ENCODE data around the gene SLC25A13.
"Not testable (repeated sequence)": the region's sequence is repeated elsewhere in the genome, so short reads cannot be mapped to it uniquely, and the experiment has no call there.

Gene SLC25A13

DNA sequence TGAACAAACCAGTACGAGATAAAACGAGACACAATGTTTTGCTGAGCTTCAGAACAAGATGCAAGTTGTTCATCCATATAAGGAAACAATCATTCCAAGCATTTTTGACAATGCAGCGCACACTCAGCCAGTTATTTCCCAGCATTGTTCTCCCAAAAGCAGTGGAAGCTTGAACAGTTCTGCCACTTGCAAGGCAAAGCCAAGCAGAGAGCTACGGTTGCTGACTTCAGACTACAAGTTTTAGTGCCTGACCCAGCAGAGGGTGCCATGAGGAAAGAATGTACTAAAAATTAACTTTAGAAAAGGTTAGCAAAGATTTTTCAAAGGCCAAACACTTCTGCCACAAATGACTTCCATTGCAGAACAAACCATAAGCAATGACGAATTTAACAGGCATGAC is 152.5 kb downstream of the SLC25A13 start:
- DNase-seq, result peak in 12 of 58 donors; percentile 0 to 54 (median 18)

DNA sequence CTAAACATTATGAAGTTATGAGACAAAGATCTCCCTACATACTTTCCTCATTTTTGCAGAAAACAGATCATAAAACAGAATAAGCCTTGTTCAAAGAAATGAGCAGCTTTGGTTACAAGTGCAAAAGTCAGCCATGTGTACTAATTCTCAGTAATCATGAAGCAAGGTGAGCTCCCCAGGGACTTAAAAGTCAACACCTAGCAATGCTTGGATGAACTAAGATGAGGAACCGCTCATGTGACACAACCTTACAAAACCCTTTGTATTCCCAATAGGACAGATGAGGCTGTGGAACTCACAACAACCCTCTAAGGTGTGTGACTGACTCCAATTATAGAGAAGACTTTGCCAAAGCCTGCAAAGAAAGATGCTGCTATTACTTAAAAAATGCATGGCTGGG is 154.5 kb downstream of the SLC25A13 start:
- no peak for DNase-seq

DNA sequence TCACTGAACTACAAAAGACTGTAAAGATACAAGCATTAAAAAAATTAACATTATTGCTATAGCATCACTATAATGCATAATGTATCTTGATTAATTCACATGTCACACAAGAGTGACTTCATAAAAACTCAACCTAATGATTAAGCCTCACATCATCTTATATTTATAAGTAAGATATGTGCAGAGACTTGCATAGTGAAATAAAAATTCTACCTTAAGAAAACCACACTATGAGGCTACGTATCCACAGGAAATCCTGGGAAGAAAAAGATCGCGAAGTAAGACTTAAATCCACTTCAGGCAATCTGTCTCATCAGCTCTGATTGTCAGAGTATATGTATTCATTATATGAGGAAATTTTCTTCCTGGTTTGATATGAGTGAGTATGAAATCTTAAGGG is 160.0 kb downstream of the SLC25A13 start:
- DNase-seq, result no peak

DNA sequence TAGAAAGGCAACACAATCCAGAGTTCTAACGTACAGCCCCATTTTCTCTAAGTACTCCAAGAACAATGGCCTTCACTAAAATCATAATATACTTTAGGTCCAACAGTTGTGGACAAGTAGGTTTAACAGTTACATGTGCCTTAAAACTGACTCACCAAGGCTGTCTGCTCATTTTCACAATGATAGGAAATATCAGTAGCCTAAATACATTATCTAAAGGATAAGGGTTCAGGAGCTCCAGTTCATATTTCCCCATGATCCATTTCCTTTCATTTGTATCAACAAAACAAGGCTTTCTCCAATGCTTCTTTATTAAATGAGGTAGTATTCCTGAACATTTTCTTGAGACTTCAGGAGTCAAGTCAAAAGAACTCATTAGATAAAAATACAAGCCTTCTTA is 164.0 kb downstream of the SLC25A13 start:
- DNase-seq, result no peak

DNA sequence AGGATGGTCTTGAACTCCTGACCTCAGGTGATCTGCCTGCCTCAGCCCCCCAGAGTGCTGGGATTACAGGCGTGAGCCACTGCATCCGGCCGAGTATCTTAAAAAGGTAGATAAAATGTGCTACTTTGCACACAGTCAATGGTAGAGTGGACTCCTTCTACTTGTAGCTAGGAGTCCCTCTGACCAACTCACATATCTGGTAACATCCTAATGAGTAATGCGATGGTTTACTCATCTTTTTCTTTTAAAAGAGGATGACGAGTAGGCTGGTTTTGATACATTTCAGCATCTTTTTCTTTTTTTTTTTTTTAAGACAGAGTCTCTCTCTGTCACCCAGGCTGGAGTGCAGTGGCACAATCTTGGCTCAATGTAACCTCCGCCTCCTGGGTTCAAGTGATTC is 167.4 kb downstream of the SLC25A13 start:
- DNase-seq, result not testable (repeated sequence)

DNA sequence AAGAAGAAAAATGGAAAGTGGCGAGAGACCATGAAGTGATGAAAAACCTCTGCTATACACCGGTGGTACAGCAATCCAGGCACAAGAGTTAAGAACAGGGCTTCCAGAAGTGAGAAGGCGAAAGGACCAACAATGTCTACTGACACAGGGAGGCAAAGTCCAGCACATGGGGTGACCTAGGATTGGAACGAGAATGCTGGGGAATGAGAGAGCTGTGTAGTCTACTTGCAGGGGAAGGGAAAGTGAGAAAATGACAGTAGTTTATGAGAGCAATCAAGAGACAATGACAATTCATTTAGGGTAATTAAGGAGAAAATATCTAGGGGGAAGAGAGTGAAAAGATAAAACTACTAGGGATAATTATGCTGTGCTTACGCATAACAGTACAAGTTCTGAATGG is 169.2 kb downstream of the SLC25A13 start:
- DNase-seq, result no peak

DNA sequence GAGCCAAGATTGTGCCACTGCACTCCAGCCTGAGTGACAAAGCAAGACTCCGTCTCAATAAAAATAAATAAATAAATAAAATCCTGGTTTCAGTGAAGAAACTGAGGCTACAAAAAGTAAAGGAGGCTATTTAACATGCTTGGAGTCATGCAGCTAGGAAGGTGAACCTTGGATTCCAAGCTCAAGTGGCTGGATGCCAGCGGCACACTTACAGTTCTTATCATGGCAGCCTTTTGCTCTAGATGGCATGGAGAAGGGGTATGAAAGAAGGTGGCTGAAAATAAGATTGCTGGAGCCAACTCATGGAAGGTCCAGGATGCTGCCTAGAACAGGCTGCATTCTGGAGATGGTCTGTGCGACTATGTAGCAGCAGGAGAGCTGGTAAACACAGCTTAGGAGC is 170.0 kb downstream of the SLC25A13 start:
- DNase-seq, result no peak

DNA sequence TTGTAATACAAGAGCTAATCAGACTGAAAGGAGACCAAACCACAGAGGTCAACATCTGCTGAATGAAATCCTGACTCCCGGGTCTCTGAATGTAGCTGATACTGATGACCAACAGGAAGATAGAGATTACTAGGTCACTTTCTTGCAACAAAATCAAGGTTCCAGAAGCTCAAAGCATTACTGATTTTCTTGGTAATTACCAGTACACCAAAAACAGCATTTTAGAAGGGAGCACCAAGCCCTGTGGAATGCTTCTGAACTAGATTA is 177.7 kb downstream of the SLC25A13 start:
- no peak for DNase-seq

DNA sequence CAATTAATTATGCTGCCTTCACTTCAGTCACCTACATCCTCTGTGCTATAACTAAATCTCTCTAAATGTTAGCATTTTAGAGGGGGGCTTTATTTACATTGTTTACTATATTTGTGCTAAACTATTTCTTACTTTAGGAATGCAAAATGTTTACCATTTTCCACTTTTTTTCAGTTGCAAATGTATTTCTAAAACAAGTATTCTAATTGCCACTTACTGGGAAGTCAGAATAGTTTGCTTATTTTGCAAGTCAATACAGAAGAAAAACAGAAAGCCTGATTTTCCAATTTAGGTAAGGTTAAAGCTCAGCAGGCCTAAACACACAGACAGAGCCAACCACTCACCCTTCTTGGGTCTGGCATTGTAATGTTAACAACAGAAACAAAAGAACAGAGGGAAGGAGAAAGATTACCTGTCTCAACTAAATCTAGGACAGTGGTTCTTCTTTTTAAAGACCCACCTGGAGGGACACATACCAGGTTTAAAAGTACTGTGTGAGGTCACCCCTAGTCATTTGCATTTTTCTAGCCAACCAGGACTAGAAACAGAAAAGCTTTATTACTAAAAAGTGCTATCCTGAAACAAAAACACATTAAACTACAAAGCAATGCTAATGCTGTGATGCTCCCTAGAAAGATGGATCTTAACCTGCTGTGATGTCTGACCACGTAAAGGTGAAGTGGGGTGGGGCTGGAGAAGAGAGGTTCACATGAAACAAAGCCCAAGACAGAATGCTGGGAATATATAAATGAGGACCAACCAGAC is 178.2 kb downstream of the SLC25A13 start:
- DNase-seq, result no peak

DNA sequence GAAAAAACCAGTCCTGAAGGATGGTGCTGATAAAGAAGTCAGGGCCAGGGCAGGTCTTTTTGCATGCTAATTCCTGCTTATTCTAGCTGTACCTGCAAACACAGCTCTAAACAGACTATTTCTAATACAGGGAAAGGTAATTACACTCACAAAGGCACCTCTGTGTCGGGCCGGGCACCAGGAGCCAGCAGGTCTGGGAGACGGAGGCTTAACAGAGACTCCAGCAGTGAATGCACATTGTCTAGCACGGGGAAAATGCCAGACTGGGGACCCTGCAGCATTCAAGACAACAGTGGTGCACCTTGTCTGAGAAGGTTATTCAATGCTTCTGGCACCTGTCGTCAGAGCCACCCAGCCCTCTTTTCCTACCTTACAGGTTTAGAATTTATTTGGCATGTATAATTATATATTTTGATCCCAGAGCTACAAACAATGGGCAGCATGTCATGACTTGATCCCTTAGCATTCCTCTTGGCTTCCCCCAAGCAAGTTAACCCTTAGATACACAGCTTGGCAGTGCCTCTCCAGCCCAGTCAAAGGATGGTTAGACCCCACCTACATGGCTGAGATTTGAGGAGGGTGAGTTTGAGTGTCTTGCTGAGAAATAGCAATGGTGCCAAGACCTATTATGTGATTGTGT is 185.2 kb downstream of the SLC25A13 start:
- no peak for DNase-seq

DNA sequence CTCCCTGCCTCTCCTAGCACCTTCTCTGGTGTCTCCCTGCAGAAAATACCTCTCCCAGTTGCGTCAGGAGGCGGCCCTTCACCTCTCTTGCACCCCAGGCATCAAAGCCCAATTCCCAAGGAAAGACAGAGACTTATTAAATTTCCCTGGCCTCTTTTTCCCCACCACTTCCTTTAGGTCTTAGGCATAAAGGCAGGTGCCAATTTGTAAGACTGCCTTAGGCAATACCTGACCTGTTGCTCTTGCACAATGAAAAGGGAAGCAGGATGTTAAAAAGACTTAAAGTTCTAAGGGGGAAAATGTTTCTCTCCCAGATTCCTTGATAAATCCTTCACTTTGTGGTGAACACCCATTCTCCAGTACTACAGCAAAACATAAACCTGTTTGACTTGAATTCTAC is 186.7 kb downstream of the SLC25A13 start:
- no peak for DNase-seq

DNA sequence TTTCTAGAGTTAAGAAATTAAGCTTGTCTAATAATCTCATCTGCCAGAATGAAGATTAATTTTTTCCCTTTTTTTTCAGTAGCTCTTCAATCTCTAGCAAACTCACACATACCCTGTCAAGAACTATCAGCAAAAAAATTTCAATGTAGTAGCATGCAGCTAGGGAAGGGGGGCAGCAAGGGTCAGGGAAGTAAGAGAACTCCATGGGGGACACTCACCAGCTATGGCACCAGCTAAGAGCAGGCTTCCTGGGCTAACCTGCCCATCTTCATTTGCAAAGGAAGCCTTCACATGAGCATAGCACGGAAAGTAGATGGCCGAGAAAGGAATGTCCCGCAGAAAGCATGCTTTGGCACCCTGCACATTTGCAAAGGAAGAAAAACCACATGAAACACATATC is 190.4 kb downstream of the SLC25A13 start:
- DNase-seq, result no peak

DNA sequence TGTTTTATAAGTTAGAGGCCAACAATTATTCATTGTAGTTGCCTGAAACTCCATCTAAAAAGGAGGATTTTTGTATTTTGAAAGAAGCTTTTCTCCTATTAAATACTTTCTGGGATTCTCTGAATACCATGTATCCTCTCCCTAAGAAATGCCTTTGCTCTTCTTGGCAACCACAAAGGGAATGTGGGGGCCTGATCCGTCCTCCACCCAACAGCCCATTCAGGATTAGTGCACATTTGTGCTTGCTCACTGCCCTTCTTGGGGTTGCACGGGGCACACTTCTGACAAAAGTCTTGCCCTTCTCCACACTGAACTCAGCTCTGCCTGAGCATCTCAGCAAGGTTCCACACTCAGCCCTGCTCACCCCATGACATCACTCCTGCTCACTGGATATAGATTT is 194.2 kb downstream of the SLC25A13 start:
- DNase-seq, result no peak

DNA sequence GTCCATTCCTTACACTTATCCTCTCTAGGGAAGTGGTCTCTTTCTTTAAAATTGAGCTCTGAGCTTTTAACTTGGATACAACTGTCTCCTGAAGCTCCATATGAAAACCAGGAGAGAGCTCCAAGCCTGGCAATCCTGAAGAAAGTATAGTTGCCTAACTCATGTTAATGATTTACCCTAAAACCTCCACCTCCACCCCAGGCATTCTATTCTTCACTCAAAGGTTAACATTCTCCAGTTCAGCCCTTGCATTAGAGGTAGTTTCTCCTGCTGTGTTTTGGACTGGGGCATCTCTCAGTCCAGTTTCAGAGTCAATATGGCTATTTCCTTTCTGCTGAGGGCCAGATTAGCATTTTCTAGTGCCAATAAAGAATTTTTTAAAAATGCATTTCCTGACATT is 195.5 kb downstream of the SLC25A13 start:
- DNase-seq, result no peak

DNA sequence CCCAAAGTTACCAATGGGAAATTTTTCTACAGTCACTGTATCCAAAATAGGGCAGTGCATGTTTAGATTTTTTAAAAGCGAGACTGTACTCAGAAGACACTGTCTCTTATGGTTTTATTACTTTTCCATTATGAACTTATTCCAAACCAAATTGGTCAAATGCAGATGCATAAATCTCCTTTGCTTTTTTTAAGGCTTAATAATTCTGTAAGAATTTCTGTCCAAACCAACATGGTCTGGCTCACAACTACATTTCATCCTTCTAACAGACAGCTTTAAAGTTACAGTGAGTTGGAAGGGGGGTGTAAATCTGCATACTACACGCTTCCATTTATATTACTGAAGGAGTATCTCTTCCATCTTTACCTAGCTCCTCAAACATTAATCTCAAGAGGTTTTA is 199.2 kb downstream of the SLC25A13 start:
- no peak for DNase-seq

DNA sequence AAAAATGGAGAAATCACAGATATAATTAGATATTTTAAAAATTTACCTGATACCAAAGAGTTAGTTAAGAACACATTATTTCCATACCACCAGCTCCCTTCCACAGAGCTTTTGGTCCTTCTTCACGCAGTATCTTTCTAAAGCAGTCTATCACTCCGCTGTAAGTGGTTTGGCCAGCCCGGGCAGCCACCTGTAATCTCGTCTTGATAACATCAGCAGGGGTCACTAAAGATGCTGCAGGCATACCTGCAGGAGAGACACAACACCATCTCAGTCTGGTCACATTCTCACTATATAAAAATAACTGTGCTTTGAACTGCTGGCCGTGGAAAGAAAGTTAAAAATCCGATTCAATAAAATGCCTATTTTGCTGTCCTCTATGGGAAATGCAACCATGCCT is 200.1 kb downstream of the SLC25A13 start:
- DNase-seq, result no peak

DNA sequence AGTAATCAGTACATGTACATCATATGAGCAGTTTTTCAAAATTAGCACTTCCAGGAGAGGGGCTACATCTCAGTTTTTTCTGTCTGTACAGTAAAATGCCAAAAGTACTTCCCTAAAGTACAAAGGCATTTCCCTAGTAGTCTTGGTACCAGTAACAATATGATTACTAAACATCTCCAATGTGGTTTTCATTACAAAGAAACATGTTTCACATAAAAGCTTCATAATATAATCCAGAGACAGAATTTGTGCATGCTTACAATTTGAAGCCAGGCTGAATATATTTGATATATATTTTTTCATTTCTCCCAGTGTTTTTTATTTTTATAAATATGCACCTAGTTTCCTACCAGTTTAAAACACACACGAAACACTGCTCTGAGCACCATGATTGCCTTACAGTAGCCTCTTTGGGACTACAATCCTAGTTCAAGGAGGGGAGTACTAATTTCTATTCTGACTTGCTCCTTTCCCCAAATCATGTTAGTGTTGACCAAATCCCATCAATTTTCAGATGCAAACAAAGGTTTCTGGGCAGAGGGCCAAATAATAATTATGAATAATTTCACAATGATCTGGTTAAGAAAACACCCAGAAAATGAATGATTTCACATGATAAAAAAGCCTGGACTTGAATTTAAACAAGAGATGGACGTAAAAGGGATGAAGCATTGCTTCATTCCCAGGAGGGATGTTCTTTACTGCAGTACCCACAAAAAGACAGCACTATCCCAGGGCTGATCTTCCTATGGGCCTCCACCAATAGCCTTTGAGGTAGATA is 201.3 kb downstream of the SLC25A13 start:
- DNase-seq, result no peak

DNA sequence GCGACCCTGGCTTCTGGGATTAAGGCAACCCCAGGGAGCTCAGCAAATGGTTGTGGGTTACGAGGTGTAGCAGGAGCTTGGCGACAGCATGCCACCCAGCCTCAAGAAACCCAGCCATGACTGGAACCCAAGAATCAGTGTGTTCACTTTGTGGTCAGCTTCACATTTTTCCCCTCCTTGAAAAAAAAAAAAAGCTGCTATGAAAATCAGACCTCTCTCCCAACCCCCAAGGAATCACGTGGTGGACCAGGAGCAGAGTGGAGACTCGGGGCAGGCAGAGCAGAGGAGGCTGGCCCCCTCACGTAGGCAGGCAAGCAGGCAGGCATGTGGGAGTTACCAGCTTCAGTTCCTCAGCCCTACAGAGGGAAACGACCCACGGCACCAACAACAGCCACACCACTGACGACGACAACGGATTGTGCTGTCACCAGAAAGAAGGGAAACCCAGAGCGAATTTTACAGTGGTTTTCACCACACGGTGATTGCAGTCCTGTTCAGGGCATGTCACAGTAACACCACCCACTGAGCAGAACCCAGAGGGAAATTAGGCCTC is 203.4 kb downstream of the SLC25A13 start:
- no peak for DNase-seq

DNA sequence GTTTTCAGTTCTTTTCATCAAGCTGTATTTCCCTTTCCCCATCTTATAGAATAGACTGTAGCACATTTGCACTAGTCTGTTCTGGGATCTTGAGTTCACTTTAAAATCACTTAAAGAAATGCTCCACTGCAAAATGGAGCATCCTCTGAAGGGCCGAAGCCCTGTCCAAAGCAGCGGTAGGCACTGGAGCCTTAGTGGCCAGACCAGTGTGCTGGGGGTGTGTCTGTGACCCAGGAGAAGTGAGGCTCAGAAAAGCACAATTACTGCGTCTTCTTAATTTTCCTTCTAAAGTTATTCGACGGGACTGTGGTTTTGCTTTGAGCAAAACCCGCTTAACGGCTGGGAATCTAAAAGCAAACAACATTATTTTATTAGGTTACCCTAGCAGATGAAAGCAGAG is 205.7 kb downstream of the SLC25A13 start:
- no peak for DNase-seq

DNA sequence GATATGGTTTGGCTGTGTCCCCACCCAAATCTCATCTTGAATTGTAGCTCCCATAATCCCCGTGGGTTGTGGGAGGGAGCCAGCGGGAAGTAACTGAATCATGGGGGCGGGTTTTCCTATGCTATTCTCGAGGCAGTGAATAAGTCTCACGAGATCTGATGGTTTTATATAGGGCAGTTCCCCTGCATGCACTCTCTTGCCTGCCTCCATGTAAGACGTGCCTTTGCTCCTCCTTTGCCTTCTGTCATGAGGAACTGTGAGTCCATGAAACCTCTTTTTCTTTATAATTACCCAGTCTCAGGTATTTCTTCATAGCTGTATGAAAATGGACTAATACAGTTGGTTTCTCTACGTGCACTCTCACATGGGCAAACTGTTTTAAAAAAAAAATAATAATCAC is 207.7 kb downstream of the SLC25A13 start:
- DNase-seq, result no peak

DNA sequence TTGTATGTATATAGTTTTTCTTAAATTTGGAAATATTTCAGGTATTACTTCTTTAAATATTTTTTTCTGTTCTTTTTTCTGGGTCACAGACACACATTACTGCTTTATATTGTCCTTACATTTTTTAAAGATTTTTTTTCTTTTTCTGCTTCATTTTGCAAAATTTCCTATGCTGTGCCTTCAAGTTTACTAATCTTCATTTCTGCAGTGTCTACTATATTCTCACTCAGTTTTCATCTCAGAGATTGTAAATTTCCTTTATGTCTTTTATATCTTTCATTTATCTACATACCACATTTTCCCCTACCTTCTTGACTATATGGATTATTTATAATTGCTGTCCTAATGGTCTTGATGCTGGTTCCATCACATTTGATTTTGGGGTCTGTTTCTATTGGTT is 210.5 kb downstream of the SLC25A13 start:
- no peak for DNase-seq

DNA sequence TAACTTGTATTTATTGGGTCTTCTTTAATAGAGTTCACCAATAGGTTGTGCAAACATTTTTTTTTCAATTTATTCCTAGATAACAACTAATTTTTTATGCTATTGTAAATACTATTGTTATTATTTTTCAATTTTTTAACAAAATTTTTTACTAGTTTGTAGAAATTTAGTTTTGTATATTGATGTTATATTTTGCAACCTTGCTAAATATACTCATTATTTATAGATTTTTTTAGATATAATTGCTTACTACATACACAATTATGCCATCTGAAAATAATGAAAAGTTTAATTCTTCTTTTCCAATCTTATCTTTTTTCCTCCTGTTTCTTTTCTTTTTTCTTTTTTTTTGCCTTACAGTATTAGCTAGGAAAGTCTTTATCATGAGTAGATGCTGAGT is 216.9 kb downstream of the SLC25A13 start:
- DNase-seq, result no peak

Data from anterior cingulate cortex (tissue), 58 donors.